Cardiac septum (tissue), 1 donor: Measurements from ENCODE around the gene APEH. TPM values are rescaled to one million over a fixed set of nuclear protein-coding genes. Genes with fewer than 3 reads are reported as not detected.

Source experiments
- DNase-seq: peaks from one replicate; pipeline ENCODE4 v3.0.0-alpha.2; 2020; ENCODE audit warnings: low spot score
- intact Hi-C: fragments of 100-400 bp; cut with DNase I; formaldehyde crosslinking; loops from one replicate; pipeline ENCODE4 v1.14.0; 2022
- total RNA-seq: library from RNA; stranded (reverse); fragmentation: NEBNext Ultra II Directional; extraction: Animal tissue kit (Norgen Biotek cat#: 25700); gene quantifications from one replicate; pipeline ENCODE4 v1.2.1, GENCODE V29; 2021
- donor health status: DM: no; HTN: no; CAD: no.

APEH gene
- total RNA-seq, 1 donor from 2014 or later, result 81.4 TPM

GRCh38 chr3:49719214-49719884 is 45.2 kb downstream of the APEH start, which contains the start of gene AMIGO3:
TSS of gene AMIGO3 (minus strand) at chr3:49719684. CDS start at chr3:49719465, 219 bp downstream.
- DNase-seq, result peak; percentile 97
- intact Hi-C loops, result no loop called here

GRCh38 chr3:49720855-49721595 is 46.9 kb downstream of the APEH start:
- intact Hi-C loops, result loop anchor here (5.0 kb wide), 1 partner anchor 66 kb away; the partner anchor contains the start of gene IP6K1
- DNase-seq, result no peak

- peak; percentile 47 for DNase-seq
- intact Hi-C loops, result loop anchor here (5.0 kb wide), 1 partner anchor 66 kb away; the partner anchor contains the start of gene IP6K1
Measured at GRCh38 chr3:49721596-49721895, 47.4 kb downstream of the APEH start.

- peak; percentile 72 for DNase-seq
- intact Hi-C loops, result loop anchor here (5.0 kb wide), 1 partner anchor 65 kb away; the partner anchor contains the start of gene IP6K1
Measured at GRCh38 chr3:49721896-49722781, 48.0 kb downstream of the APEH start.

- DNase-seq, result peak; percentile 58
- intact Hi-C loops, result loop anchor here (5.0 kb wide), 1 partner anchor 64 kb away; the partner anchor contains the start of gene IP6K1
Measured at GRCh38 chr3:49722896-49723295, 48.7 kb downstream of the APEH start.

GRCh38 chr3:49723296-49723627 is 49.1 kb downstream of the APEH start:
- peak; percentile 77 for DNase-seq
- intact Hi-C loops, result loop anchor here (5.0 kb wide), 1 partner anchor 64 kb away; the partner anchor contains the start of gene IP6K1

GRCh38 chr3:49723628-49724551 is 49.7 kb downstream of the APEH start, which contains the start of gene GMPPB:
TSS of gene GMPPB (minus strand) at chr3:49723951. CDS start at chr3:49723726, 225 bp downstream.
- peak; percentile 99 for DNase-seq
- intact Hi-C loops, result loop anchor here (5.0 kb wide), 1 partner anchor 63 kb away; the partner anchor contains the start of gene IP6K1

- peak; percentile 71 for DNase-seq
- intact Hi-C loops, result loop anchor here (5.0 kb wide), 1 partner anchor 63 kb away; the partner anchor contains the start of gene IP6K1
Measured at GRCh38 chr3:49724586-49724985, 50.4 kb downstream of the APEH start.

- peak; percentile 55 for DNase-seq
- intact Hi-C loops, result no loop called here
Measured at GRCh38 chr3:49725906-49726681, 51.9 kb downstream of the APEH start.

GRCh38 chr3:49727154-49727923 is 53.2 kb downstream of the APEH start:
- DNase-seq, result peak; percentile 55
- intact Hi-C loops, result no loop called here

GRCh38 chr3:49727924-49728361 is 53.8 kb downstream of the APEH start:
- peak; percentile 65 for DNase-seq
- intact Hi-C loops, result no loop called here

GRCh38 chr3:49729966-49730609 is 55.9 kb downstream of the APEH start:
- DNase-seq, result no peak
- intact Hi-C loops, result no loop called here

- intact Hi-C loops, result no loop called here
- no peak for DNase-seq
Measured at GRCh38 chr3:49732597-49732996, 58.4 kb downstream of the APEH start.

GRCh38 chr3:49733551-49733950 is 59.4 kb downstream of the APEH start:
- intact Hi-C loops, result no loop called here
- no peak for DNase-seq
